Upper lobe of left lung (tissue), 6 donors: ENCODE results near the gene BEND6. TPM values are rescaled to one million over a fixed set of nuclear protein-coding genes. Genes with fewer than 3 reads are reported as not detected.

Source experiments
- ATAC-seq, 2 donors: fragments of 200-7000 bp; cut with Tn5 transposase; one replicate each; pipeline ENCODE4 v1.9.1; 2022; ENCODE audit warnings: mild to moderate bottlenecking in 2 of 2, moderate library complexity in 2 of 2; ENCODE audit not compliant: low FRiP score in 2 of 2
- DNase-seq, 2 donors: peaks; one replicate each; pipeline ENCODE4 v3.0.0-alpha.2; 2019 to 2020
- H3K27ac ChIP-seq, 4 donors: fragments of 200-600 bp; sonication (generic); one replicate each; pipeline ENCODE4 v1.5.1; 2016 to 2019
- H3K27me3 ChIP-seq, 4 donors: fragments of 200-600 bp; sonication (generic); one replicate each; pipeline ENCODE4 v1.5.1; 2017 to 2019
- H3K36me3 ChIP-seq, 4 donors: fragments of 200-600 bp; sonication (generic); one replicate each; pipeline ENCODE4 v1.5.1; 2016 to 2019
- H3K4me1 ChIP-seq, 4 donors: fragments of 200-600 bp; sonication (generic); one replicate each; pipeline ENCODE4 v1.5.1; 2018 to 2019
- H3K4me3 ChIP-seq, 4 donors: fragments of 200-600 bp; sonication (generic); one replicate each; pipeline ENCODE4 v1.5.1; 2017 to 2019; ENCODE audit warnings: mild to moderate bottlenecking in 2 of 4, moderate library complexity in 1 of 4
- H3K9me3 ChIP-seq, 4 donors: fragments of 200-600 bp; sonication (generic); one replicate each; pipeline ENCODE4 v1.5.1; 2018 to 2019
- EP300 ChIP-seq, 4 donors: sonication (generic); formaldehyde crosslinking; IDR thresholded peaks; one replicate each; pipeline ENCODE4 v1.5.1; 2017; ENCODE audit warnings: antibody characterized with exemption in 4 of 4, control low read depth in 2 of 4
- POLR2A ChIP-seq, 4 donors: fragments of 450-650 bp; IDR thresholded peaks; one replicate each; pipeline ENCODE4 v1.5.1; 2016 to 2017; ENCODE audit warnings: antibody characterized with exemption in 4 of 4, mild to moderate bottlenecking in 2 of 4
- POLR2AphosphoS5 ChIP-seq, 2 donors: sonication (generic); formaldehyde crosslinking; IDR thresholded peaks; one replicate each; pipeline ENCODE4 v1.5.1; 2017; ENCODE audit warnings: antibody characterized with exemption in 2 of 2
- WGBS, 2 donors: methylation state at CpG; one replicate each; pipeline ENCODE4 v1.1.5; 2017 to 2018; 5-methylcytosine and 5-hydroxymethylcytosine counted together
- total RNA-seq, 6 donors: library from RNA; depleted of rRNA in 4 of 6; stranded (reverse); fragments of >200 nt in 4 of 6; gene quantifications; one replicate each; pipeline versions ENCODE4 v1.1.0 to v1.2.1, GENCODE V29; 2016 to 2021
- TF ChIP-seq, protein P1 (sequence below), 6 experiments: fragments of 450-650 bp in 4 of 6; fragments of 200-600 bp in 2 of 6; sonication (generic) in 2 of 6; IDR thresholded peaks; one replicate each; pipeline ENCODE4 v1.5.1; 2016 to 2019; ENCODE audit warnings: antibody characterized with exemption in 6 of 6
- donor health status: DM: no; HTN: no; CAD: no; lungs with moderate emphysema.
- donor health status: DM: no; HTN: yes; CAD: no; lungs with severe emphysema.

The BEND6 gene
- total RNA-seq, 6 donors from 2014 or later: 0.29 to 1.1 (median 0.30) TPM; not detected in 3

DNA sequence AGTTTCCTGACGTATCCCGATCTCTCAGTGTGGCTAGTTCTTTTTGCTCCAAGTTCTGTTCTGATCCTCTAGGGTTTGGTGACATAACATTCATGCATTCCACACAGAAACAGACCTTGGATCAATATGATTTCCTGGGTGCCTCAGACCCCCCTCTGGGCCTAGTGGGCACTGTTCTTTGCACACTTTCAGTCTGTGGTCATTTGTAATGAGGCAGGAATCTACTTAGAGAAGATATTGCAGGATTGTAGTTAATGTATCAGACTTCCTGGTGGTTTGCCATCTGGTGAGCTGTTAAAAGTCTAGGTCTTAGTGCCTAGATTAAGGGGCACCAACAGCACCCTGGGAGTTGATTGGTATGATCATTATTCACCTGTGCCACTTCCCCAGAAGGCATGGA is 7.5 kb downstream of the BEND6 start:
- whole genome bisulfite sequencing, 2 donors: 96% methylated on average over 2 of the region's 2 CpGs
- no peaks in the 10 kb centered on the region for H3K9me3 ChIP-seq
- no peak for TF ChIP-seq POLR2A (IDR thresholded peaks at IDR 0.05)
- TF ChIP-seq, protein P1, sequence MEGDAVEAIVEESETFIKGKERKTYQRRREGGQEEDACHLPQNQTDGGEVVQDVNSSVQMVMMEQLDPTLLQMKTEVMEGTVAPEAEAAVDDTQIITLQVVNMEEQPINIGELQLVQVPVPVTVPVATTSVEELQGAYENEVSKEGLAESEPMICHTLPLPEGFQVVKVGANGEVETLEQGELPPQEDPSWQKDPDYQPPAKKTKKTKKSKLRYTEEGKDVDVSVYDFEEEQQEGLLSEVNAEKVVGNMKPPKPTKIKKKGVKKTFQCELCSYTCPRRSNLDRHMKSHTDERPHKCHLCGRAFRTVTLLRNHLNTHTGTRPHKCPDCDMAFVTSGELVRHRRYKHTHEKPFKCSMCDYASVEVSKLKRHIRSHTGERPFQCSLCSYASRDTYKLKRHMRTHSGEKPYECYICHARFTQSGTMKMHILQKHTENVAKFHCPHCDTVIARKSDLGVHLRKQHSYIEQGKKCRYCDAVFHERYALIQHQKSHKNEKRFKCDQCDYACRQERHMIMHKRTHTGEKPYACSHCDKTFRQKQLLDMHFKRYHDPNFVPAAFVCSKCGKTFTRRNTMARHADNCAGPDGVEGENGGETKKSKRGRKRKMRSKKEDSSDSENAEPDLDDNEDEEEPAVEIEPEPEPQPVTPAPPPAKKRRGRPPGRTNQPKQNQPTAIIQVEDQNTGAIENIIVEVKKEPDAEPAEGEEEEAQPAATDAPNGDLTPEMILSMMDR (IDR thresholded peaks at IDR 0.05): no peak
- TF ChIP-seq POLR2AphosphoS5 (IDR thresholded peaks at IDR 0.05): no peak
- TF ChIP-seq EP300 (IDR thresholded peaks at IDR 0.05): no peak

DNA sequence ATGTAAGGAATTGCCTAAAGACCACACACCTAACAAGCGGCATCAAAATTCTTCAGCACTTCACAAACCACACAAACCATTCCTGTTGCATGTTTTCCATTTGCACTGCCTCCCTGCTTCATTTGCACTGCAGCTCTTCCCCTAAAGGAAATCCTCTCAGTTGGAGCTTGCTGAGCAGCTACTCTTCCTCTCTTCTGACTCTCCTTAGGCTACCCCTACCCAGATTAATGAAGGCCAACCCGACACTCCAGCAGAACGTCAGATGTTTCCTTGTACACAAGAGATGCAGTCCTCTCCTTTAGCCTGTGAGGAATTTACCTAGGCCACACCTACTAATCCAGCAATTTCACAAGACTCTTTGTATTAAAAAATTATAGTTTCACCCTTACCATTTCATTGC is 8.1 kb downstream of the BEND6 start:
- 76 to 83% methylated on average over 3 of the region's 3 CpGs for WGBS, 2 donors
- ATAC-seq: no peak

More for the DNA sequence above, 7.5 kb downstream of the BEND6 start:
- ATAC-seq: no peak
- Histone ChIP-seq H3K4me3 (no peak overlapping the region), H3K27me3 (no peaks in the 10 kb centered on the region), H3K27ac (no peak overlapping the region), H3K4me1 (no peaks in the 10 kb centered on the region), H3K36me3 (no peaks in the 10 kb centered on the region)
- no peak for DNase-seq

DNA sequence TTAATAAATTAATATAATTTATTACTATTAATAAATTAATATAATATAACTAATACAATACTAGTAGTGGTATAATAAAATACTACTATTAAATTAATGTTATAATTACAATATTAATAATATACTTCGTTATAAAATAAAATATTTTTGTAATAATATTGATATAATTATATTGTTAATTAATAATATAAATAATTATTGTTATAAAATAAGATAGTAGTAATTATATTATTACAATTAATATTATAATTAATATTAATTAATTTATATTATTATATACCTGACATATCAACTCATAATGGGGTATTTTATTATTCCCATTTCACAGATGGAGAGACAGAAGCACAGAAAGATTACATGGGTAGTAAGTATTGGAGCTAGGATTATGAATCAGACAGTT is 8.9 kb downstream of the BEND6 start:
- Histone ChIP-seq H3K4me1 (no peaks in the 10 kb centered on the region), H3K4me3 (no peak overlapping the region), H3K27me3 (no peaks in the 10 kb centered on the region), H3K36me3 (no peaks in the 10 kb centered on the region), H3K9me3 (no peaks in the 10 kb centered on the region), H3K27ac (no peak overlapping the region)
- no peak for TF ChIP-seq EP300 (IDR thresholded peaks at IDR 0.05)
- TF ChIP-seq, protein P1 (IDR thresholded peaks at IDR 0.05): no peak
- TF ChIP-seq POLR2A (IDR thresholded peaks at IDR 0.05): no peak
- no peak for TF ChIP-seq POLR2AphosphoS5 (IDR thresholded peaks at IDR 0.05)
- 69 to 76% methylated on average over 1 of the region's 1 CpG for WGBS, 2 donors
- ATAC-seq: no peak
- DNase-seq: no peak

More for the DNA sequence above, 8.1 kb downstream of the BEND6 start:
- Histone ChIP-seq H3K27me3 (no peaks in the 10 kb centered on the region), H3K4me1 (no peaks in the 10 kb centered on the region), H3K9me3 (no peaks in the 10 kb centered on the region), H3K4me3 (no peak overlapping the region), H3K36me3 (no peaks in the 10 kb centered on the region), H3K27ac (no peak overlapping the region)
- TF ChIP-seq, protein P1 (IDR thresholded peaks at IDR 0.05): no peak
- TF ChIP-seq EP300 (IDR thresholded peaks at IDR 0.05) (no peak), POLR2AphosphoS5 (IDR thresholded peaks at IDR 0.05) (no peak)
- DNase-seq: no peak

DNA sequence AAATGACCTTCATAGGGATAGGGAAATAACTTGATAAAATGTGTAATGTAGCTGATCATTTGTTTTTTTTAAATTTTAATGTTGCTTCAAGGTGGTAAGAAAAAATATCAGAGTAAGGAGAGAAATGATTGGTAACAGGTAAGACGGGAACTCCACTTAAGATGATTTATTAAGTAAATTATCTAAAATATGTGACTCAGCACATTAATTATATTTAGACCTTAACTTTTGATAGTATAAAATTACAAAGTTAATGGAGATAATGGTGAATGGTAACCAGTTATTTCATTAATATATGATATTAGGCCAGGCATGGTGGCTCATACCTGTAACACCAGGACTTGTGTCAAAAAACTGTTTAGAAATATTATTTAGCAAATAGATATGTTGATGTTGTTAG is 10.2 kb downstream of the BEND6 start:
- WGBS, 2 donors: 90 to 94% methylated on average over 1 of the region's 1 CpG
- no peak for TF ChIP-seq POLR2A (IDR thresholded peaks at IDR 0.05)
- no peak for TF ChIP-seq EP300 (IDR thresholded peaks at IDR 0.05)
- TF ChIP-seq, protein P1 (IDR thresholded peaks at IDR 0.05): no peak
- no peak for TF ChIP-seq POLR2AphosphoS5 (IDR thresholded peaks at IDR 0.05)

DNA sequence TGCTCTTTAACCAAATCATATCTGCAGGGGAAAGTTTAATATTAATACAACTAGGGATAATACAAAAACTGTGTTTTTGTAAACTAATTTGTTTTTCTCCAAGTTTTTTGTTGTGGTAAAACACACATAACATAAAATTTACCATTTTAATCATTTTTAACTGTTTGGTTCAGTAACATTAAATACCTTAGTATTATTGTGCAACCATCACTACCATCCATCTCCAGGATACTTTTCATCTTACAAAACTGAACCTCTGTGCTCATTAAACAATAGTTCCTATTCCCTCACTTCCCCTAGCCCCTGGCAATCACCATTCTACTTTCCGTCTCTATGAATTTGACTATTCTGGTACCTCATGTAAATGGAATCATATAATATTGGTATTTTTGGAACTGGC is 15.9 kb downstream of the BEND6 start:
- no peaks in the 10 kb centered on the region for H3K36me3 ChIP-seq
- no peaks in the 10 kb centered on the region for H3K27me3 ChIP-seq
- TF ChIP-seq EP300 (IDR thresholded peaks at IDR 0.05): no peak
- TF ChIP-seq, protein P1 (IDR thresholded peaks at IDR 0.05): no peak
- no peak for TF ChIP-seq POLR2AphosphoS5 (IDR thresholded peaks at IDR 0.05)
- TF ChIP-seq POLR2A (IDR thresholded peaks at IDR 0.05): no peak
- no peak overlapping the region for H3K4me3 ChIP-seq
- H3K9me3 ChIP-seq: no peaks in the 10 kb centered on the region
- 91 to 93% methylated on average over 1 of the region's 1 CpG for WGBS, 2 donors
- H3K27ac ChIP-seq: no peak overlapping the region
- ATAC-seq (no peak), DNase-seq (no peak)
- H3K4me1 ChIP-seq: no peaks in the 10 kb centered on the region

More for the DNA sequence above, 10.2 kb downstream of the BEND6 start:
- H3K9me3 ChIP-seq: no peaks in the 10 kb centered on the region
- no peaks in the 10 kb centered on the region for H3K4me1 ChIP-seq
- H3K4me3 ChIP-seq: no peak overlapping the region
- ATAC-seq (no peak), DNase-seq (no peak)
- no peaks in the 10 kb centered on the region for H3K27me3 ChIP-seq
- no peak overlapping the region for H3K27ac ChIP-seq
- H3K36me3 ChIP-seq: no peaks in the 10 kb centered on the region
